OCI-LY1 (cell line): ENCODE measurements around the gene HMX1.

Experiments used
- CTCF ChIP-seq: fragments of 200-600 bp; sonication (generic), shearing (Covaris generic); IDR thresholded peaks from 2 replicates; pipeline ENCODE4 v1.5.1; 2017; ENCODE audit warnings: mild to moderate bottlenecking, antibody characterized with exemption, low read length, moderate library complexity, mixed read lengths
- EZH2 ChIP-seq: fragments of 200-600 bp; sonication (generic), shearing (Covaris generic); IDR thresholded peaks from 2 replicates; pipeline ENCODE4 v1.8.0; 2017; ENCODE audit warnings: borderline replicate concordance, mixed run types, mild to moderate bottlenecking, antibody characterized with exemption, low read length, moderate library complexity, mixed read lengths

- TF ChIP-seq CTCF (no peak), EZH2 (no peak)
Measured at GRCh38 chr4:8907596-8908205, 36.1 kb upstream of the HMX1 start.
